Transverse colon (tissue), 4 donors: ENCODE data around the gene TMEM174. TPM values are rescaled to one million over a fixed set of nuclear protein-coding genes. Genes with fewer than 3 reads are reported as not detected.

Source experiments
- DNase-seq: peaks from one replicate; pipeline ENCODE4 v3.0.0-alpha.2; 2019
- H3K27ac ChIP-seq, 4 donors: fragments of 200-600 bp; sonication (generic); 2 replicates each; pipeline ENCODE4 v1.5.1; 2016 to 2018; ENCODE audit warnings: inconsistent platforms in 4 of 4
- H3K27me3 ChIP-seq: fragments of 200-600 bp; sonication (generic); 2 replicates; pipeline ENCODE4 v1.5.1; 2017; ENCODE audit warnings: inconsistent platforms
- H3K36me3 ChIP-seq, 4 donors: fragments of 200-600 bp; sonication (generic); 2 replicates each; pipeline ENCODE4 v1.5.1; 2017 to 2019; ENCODE audit warnings: inconsistent platforms in 4 of 4
- H3K4me1 ChIP-seq, 4 donors: fragments of 200-600 bp; sonication (generic); 2 replicates each; pipeline ENCODE4 v1.5.1; 2017 to 2020; ENCODE audit warnings: inconsistent platforms in 4 of 4
- H3K4me3 ChIP-seq, 4 donors: fragments of 200-600 bp; sonication (generic); 1 replicate in 1 of 4; 2 replicates in 3 of 4; pipeline versions ENCODE4 v1.5.1 to v1.6.1; 2017 to 2019; ENCODE audit warnings: inconsistent platforms in 4 of 4
- H3K9me3 ChIP-seq, 2 donors: fragments of 200-600 bp; sonication (generic); 2 replicates each; pipeline ENCODE4 v1.5.1; 2017 to 2019; ENCODE audit warnings: inconsistent platforms in 2 of 2
- EP300 ChIP-seq: sonication (generic); formaldehyde crosslinking; IDR thresholded peaks from one replicate; pipeline ENCODE4 v1.6.1; 2017; ENCODE audit warnings: antibody characterized with exemption, low read depth
- POLR2A ChIP-seq: fragments of 450-650 bp; IDR thresholded peaks from one replicate; pipeline ENCODE4 v1.6.1; 2016; ENCODE audit warnings: antibody characterized with exemption, mild to moderate bottlenecking, moderate library complexity
- POLR2AphosphoS5 ChIP-seq, 3 donors: sonication (generic); formaldehyde crosslinking; IDR thresholded peaks; one replicate each; pipeline ENCODE4 v1.6.1; 2016; ENCODE audit warnings: antibody characterized with exemption in 3 of 3
- WGBS, 2 donors: methylation state at CpG; one replicate each; pipeline ENCODE4 v1.1.5; 2018; ENCODE audit warnings: low coverage in 1 of 2; 5-methylcytosine and 5-hydroxymethylcytosine counted together
- in situ Hi-C, 4 donors: fragments of 200-750 bp; cut with MboI; loops; one replicate each; pipeline versions ENCODE4 v1.15.0 to v1.15.1; 2017; ENCODE audit warnings: low sequenced_read_pairs in 3 of 4, low pct_ligation_motif_present in 1 of 4, low pct_unique_long_range_greater_than_20kb in 1 of 4
- intact Hi-C: fragments of 100-400 bp; cut with DNase I; formaldehyde crosslinking; loops from one replicate; pipeline ENCODE4 v1.15.1; 2023; ENCODE audit warnings: low total_unique reads
- total RNA-seq, 4 donors: library from RNA; depleted of rRNA; stranded (reverse); fragments of >200 nt; gene quantifications; one replicate each; pipeline ENCODE4 v1.1.0, GENCODE V29; 2016
- TF ChIP-seq, protein P1 (sequence below), 5 experiments: fragments of 200-600 bp in 3 of 5; fragments of 450-650 bp in 2 of 5; sonication (generic) in 3 of 5; IDR thresholded peaks; 1 replicate in 2 of 5; 2 replicates in 3 of 5; pipeline ENCODE4 v1.5.1; 2016 to 2017; ENCODE audit warnings: antibody characterized with exemption in 5 of 5, inconsistent platforms in 3 of 5, mild to moderate bottlenecking in 2 of 5, moderate library complexity in 1 of 5

Gene TMEM174
- total RNA-seq, 4 donors from 2014 or later, result 0.64 TPM; not detected in 3

DNA sequence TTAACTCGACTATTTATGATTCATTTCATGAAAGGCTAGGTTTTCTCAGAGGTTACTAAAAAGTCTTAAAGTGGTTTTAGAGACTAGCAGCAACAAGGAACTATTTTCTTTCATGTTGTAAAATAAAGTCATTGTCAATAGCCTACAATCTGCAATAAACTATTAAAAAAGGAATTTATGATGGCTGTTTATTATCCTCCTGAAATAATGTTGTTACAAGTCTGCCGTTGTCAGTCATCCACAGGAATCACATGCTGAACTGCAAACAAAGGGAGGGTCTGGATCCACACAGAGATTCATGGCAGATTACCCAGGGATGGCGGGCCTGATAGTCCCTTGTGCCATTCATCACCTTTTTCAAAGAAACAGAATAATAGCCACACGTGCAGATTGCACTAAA lies 49.2 kb downstream of the TMEM174 start:
- in situ Hi-C loops (loop anchor here in 2 of 4 donors (25.0 kb wide), 1 partner anchor 215 kb away; the partner anchor contains the start of gene FOXD1 (in 2 of the 2)), intact Hi-C loops (no loop called here)
- H3K27me3 ChIP-seq, result peaks cover 99% of the 10 kb centered on the region
- 15 to 22% methylated on average over 3 to 4 of the region's 4 CpGs for WGBS, 2 donors
- TF ChIP-seq EP300, result no peak
- TF ChIP-seq POLR2AphosphoS5 (IDR thresholded peaks at IDR 0.05), result no peak
- TF ChIP-seq, protein P1, sequence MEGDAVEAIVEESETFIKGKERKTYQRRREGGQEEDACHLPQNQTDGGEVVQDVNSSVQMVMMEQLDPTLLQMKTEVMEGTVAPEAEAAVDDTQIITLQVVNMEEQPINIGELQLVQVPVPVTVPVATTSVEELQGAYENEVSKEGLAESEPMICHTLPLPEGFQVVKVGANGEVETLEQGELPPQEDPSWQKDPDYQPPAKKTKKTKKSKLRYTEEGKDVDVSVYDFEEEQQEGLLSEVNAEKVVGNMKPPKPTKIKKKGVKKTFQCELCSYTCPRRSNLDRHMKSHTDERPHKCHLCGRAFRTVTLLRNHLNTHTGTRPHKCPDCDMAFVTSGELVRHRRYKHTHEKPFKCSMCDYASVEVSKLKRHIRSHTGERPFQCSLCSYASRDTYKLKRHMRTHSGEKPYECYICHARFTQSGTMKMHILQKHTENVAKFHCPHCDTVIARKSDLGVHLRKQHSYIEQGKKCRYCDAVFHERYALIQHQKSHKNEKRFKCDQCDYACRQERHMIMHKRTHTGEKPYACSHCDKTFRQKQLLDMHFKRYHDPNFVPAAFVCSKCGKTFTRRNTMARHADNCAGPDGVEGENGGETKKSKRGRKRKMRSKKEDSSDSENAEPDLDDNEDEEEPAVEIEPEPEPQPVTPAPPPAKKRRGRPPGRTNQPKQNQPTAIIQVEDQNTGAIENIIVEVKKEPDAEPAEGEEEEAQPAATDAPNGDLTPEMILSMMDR (IDR thresholded peaks at IDR 0.05), result no peak
- TF ChIP-seq POLR2A, result no peak
- no peaks in the 10 kb centered on the region for H3K9me3 ChIP-seq
- no peak for DNase-seq
- H3K4me1 ChIP-seq, result no peaks in the 10 kb centered on the region
- no peaks in the 10 kb centered on the region for H3K36me3 ChIP-seq
- H3K27ac ChIP-seq, result no peak overlapping the region
- H3K4me3 ChIP-seq, result no peak overlapping the region

Other genes with a start within 250 kb of the TMEM174 start
- gene FCHO2, start 217.2 kb upstream of the TMEM174 start, total RNA-seq, result 10 to 100 TPM; 25.8 to 45.4 (median 29.2) TPM
- gene TMEM171, start 52.6 kb upstream of the TMEM174 start, total RNA-seq, result 100 to 1,000 TPM in 2 of 4 donors, 10 to 100 TPM in 2; 32.8 to 179 (median 114) TPM